Mammary epithelial cell (primary cell): ENCODE measurements around the gene MRPL42.

ENCODE experiments used
- EZH2 ChIP-seq: IDR thresholded peaks from 2 replicates; pipeline ENCODE4 v1.6.1; 2012; ENCODE audit warnings: low read length, inconsistent platforms, borderline replicate concordance
- TF ChIP-seq, protein P1 (sequence below), 2 donors: IDR thresholded peaks in 1 of 2; conservative IDR thresholded peaks in 1 of 2; 2 replicates each; pipeline ENCODE4 v1.5.1; 2011 to 2012; ENCODE audit warnings: inconsistent platforms in 2 of 2, low read length in 2 of 2, mild to moderate bottlenecking in 2 of 2, control low read depth in 1 of 2, low read depth in 1 of 2; ENCODE audit not compliant: insufficient read depth in 1 of 2; ENCODE audit errors: extremely low read depth in 1 of 2

DNA sequence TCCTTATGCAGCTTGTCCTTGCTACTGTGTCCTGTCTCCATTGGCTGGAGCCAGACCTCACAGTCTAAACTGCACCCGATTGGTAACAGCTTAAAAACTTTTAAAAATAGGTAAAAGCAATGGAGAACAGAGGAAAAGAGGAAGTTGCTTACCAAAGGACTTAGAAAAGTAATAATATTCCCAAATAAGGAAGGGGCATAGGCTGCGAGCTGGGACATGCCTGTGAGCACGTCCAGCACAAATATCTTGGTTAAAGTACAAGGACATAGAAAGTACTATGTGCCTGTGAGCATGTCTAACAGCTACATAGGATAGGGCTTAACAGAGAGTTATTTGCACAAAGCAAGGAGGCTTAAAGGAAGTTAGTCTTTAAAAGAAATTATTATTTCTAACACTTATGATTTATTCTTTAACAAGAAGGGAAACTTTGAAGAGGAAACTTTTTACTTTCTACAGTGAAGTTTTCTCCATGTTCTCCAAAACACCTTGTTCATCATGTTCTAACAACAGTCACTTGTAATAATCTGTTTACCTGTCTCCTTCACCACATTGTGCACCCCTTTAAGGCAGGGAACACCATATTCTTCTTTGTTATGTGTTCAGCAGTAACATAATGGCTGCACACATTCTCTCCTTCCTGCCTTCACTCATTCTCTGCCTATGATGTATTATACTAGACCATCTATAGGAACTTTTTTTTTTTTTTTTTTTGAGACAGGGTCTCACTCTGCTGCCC is 15.7 kb upstream of the MRPL42 start:
- TF ChIP-seq, protein P1, sequence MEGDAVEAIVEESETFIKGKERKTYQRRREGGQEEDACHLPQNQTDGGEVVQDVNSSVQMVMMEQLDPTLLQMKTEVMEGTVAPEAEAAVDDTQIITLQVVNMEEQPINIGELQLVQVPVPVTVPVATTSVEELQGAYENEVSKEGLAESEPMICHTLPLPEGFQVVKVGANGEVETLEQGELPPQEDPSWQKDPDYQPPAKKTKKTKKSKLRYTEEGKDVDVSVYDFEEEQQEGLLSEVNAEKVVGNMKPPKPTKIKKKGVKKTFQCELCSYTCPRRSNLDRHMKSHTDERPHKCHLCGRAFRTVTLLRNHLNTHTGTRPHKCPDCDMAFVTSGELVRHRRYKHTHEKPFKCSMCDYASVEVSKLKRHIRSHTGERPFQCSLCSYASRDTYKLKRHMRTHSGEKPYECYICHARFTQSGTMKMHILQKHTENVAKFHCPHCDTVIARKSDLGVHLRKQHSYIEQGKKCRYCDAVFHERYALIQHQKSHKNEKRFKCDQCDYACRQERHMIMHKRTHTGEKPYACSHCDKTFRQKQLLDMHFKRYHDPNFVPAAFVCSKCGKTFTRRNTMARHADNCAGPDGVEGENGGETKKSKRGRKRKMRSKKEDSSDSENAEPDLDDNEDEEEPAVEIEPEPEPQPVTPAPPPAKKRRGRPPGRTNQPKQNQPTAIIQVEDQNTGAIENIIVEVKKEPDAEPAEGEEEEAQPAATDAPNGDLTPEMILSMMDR (conservative IDR thresholded peaks at IDR 0.05 in 1 of 2, IDR thresholded peaks at IDR 0.05 in 1 of 2; ENCODE audit: extremely low read depth in 1 of 2, insufficient read depth in 1 of 2, low read depth in 1 of 2, low read length in 2 of 2) = no peak
- TF ChIP-seq EZH2 = no peak
